ENCODE measurements around the gene ASAH2. TPM values are rescaled to one million over a fixed set of nuclear protein-coding genes. Genes with fewer than 3 reads are reported as not detected.
"Not testable (repeated sequence)": the region's sequence is repeated elsewhere in the genome, so short reads cannot be mapped to it uniquely, and the experiment has no call there.

Gene ASAH2
- total RNA-seq, 3 donors from 2014 or later (not counting 1 experiment from before 2014, with no cell fraction given), result 0.79 to 3.4 (median 2.9) TPM

DNA sequence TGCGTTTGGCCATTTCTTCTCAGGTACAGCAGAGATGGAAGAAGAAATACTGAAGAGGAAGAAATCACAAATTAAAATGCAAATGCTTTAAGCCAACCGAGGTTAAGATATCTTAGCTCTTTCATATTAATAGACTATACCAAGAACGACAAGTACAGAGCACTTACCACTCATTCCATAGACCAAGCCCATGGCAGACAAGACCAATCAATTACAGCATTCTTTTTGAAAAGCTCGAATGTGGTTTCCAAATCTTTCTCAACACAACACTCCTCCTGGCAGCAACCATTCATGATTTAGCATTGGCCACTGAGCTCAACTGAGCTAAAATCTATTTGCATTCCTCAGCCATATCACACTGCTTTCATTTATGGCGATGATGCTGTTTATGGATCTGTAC lies 2.7 kb downstream of the ASAH2 start:
- Histone ChIP-seq H3K9me3 (ENCODE audit: control insufficient read depth, insufficient read depth, low read length) (no peaks in the 10 kb centered on the region), H3K27me3 (ENCODE audit: control insufficient read depth, insufficient read depth, low read length) (peaks cover 3% of the 10 kb centered on the region), H3K27ac (ENCODE audit: low read length) (no peak overlapping the region), H3K36me3 (ENCODE audit: control insufficient read depth, insufficient read depth, low read length) (no peaks in the 10 kb centered on the region), H3K4me3 (ENCODE audit: low read length) (no peak overlapping the region), H3K4me1 (ENCODE audit: control insufficient read depth, insufficient read depth, low read length) (no peaks in the 10 kb centered on the region)
- Mint-ChIP-seq H3K4me1 (no peaks in the 10 kb centered on the region), H3K9me3 (no peaks in the 10 kb centered on the region), H3K36me3 (no peaks in the 10 kb centered on the region), H3K4me3 (no peak overlapping the region), H3K27ac (no peak overlapping the region), H3K27me3 (ENCODE audit: low read depth in 2 of 2) (peaks cover 15 to 36% of the 10 kb centered on the region in 2 donors)
- intact Hi-C loops (cut with micrococcal nuclease), result no loop called here
- 93% methylated on average over 4 of the region's 5 CpGs for WGBS (ENCODE audit: insufficient coverage)
- DNase-seq, result no peak
- TF ChIP-seq, protein P1, sequence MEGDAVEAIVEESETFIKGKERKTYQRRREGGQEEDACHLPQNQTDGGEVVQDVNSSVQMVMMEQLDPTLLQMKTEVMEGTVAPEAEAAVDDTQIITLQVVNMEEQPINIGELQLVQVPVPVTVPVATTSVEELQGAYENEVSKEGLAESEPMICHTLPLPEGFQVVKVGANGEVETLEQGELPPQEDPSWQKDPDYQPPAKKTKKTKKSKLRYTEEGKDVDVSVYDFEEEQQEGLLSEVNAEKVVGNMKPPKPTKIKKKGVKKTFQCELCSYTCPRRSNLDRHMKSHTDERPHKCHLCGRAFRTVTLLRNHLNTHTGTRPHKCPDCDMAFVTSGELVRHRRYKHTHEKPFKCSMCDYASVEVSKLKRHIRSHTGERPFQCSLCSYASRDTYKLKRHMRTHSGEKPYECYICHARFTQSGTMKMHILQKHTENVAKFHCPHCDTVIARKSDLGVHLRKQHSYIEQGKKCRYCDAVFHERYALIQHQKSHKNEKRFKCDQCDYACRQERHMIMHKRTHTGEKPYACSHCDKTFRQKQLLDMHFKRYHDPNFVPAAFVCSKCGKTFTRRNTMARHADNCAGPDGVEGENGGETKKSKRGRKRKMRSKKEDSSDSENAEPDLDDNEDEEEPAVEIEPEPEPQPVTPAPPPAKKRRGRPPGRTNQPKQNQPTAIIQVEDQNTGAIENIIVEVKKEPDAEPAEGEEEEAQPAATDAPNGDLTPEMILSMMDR (IDR thresholded peaks at IDR 0.05), result no peak
- no peak for ATAC-seq

DNA sequence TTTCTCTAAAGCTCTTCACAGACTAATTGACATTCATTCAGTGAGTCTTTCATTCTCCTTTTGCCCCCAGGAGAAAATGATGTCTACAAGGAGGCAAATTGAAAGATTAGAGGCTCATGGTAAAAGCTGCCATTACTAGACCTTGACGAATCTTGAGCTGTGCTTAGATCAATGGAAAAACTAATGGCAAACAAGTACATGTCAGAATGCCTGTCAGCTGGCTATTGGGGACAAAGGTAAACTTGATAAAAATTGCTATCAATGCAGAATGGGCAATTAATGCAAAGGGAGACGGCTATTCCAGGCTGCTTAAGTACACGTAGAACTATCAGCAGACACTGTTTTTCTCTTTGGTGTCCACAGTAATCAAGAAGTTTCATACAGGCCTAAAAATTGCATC lies 3.3 kb downstream of the ASAH2 start:
- Mint-ChIP-seq H3K4me1 (no peaks in the 10 kb centered on the region), H3K27me3 (ENCODE audit: low read depth in 2 of 2) (peaks cover 9 to 36% of the 10 kb centered on the region in 2 donors), H3K36me3 (no peaks in the 10 kb centered on the region), H3K9me3 (no peaks in the 10 kb centered on the region), H3K4me3 (no peak overlapping the region), H3K27ac (no peak overlapping the region)
- TF ChIP-seq, protein P1 (IDR thresholded peaks at IDR 0.05), result no peak
- intact Hi-C loops (cut with micrococcal nuclease), result no loop called here
- no peak for DNase-seq
- Histone ChIP-seq H3K9me3 (ENCODE audit: control insufficient read depth, insufficient read depth, low read length) (no peaks in the 10 kb centered on the region), H3K4me3 (ENCODE audit: low read length) (no peak overlapping the region), H3K36me3 (ENCODE audit: control insufficient read depth, insufficient read depth, low read length) (no peaks in the 10 kb centered on the region), H3K27me3 (ENCODE audit: control insufficient read depth, insufficient read depth, low read length) (peaks cover 3% of the 10 kb centered on the region), H3K4me1 (ENCODE audit: control insufficient read depth, insufficient read depth, low read length) (no peaks in the 10 kb centered on the region), H3K27ac (ENCODE audit: low read length) (no peak overlapping the region)
- no peak for ATAC-seq
- WGBS (ENCODE audit: insufficient coverage), result 69% methylated on average over 3 of the region's 3 CpGs

DNA sequence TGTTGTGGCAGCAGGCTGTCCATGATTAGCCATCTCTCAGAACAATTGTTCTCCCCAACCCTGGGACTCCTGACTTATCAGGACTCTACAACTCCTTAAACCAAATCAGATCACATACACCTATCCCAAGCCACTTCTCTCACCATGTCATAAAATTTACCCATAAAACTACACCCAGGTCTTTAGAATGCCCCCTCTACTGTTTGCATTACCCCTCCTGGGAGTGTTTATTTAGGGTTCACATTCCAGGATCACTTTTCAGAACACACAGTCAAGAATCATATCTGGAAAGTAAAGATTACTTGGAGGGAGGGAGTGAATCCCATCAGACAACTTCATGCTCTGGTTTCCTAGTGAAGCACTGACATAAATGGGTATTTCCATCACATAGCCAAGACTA lies 7.1 kb downstream of the ASAH2 start:
- TF ChIP-seq, protein P1 (IDR thresholded peaks at IDR 0.05), result no peak
- no peak overlapping the region for H3K27ac Mint-ChIP-seq
- H3K4me1 Mint-ChIP-seq, result no peaks in the 10 kb centered on the region
- Histone ChIP-seq H3K9me3 (ENCODE audit: control insufficient read depth, insufficient read depth, low read length) (no peaks in the 10 kb centered on the region), H3K4me3 (ENCODE audit: low read length) (no peak overlapping the region), H3K36me3 (ENCODE audit: control insufficient read depth, insufficient read depth, low read length) (no peaks in the 10 kb centered on the region), H3K4me1 (ENCODE audit: control insufficient read depth, insufficient read depth, low read length) (no peaks in the 10 kb centered on the region), H3K27me3 (ENCODE audit: control insufficient read depth, insufficient read depth, low read length) (no peaks in the 10 kb centered on the region), H3K27ac (ENCODE audit: low read length) (no peak overlapping the region)
- no peaks in the 10 kb centered on the region for H3K36me3 Mint-ChIP-seq
- H3K27me3 Mint-ChIP-seq (ENCODE audit: low read depth in 2 of 2), result peaks cover 18 to 27% of the 10 kb centered on the region in 2 donors
- H3K9me3 Mint-ChIP-seq, result no peaks in the 10 kb centered on the region
- H3K4me3 Mint-ChIP-seq, result no peak overlapping the region
- DNase-seq (no peak), ATAC-seq (no peak)
- intact Hi-C loops (cut with micrococcal nuclease), result no loop called here

DNA sequence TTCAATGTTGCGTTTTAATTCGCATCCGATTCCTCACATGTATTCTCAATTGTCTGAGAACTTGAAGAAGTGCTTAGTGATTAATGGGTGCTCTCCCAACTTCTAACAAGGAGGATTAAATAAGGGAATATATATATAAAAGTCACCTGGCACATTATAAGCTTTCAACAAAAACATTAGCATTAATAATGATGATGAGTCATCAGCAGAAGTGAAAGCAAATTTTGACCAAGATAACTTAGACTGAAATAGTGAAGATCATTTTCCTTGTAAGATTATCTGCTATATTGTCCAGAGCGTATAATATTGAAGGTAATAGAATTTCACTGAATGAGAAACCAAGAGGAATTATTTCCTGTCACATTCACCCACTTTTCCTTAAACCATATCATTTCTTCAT lies 8.5 kb downstream of the ASAH2 start:
- TF ChIP-seq, protein P1 (IDR thresholded peaks at IDR 0.05), result no peak
- intact Hi-C loops (cut with micrococcal nuclease), result no loop called here
- Mint-ChIP-seq H3K36me3 (no peaks in the 10 kb centered on the region), H3K27me3 (ENCODE audit: low read depth in 2 of 2) (peaks cover 18 to 30% of the 10 kb centered on the region in 2 donors), H3K4me3 (no peak overlapping the region), H3K4me1 (no peaks in the 10 kb centered on the region), H3K27ac (no peak overlapping the region), H3K9me3 (no peaks in the 10 kb centered on the region)
- H3K27me3 ChIP-seq (ENCODE audit: control insufficient read depth, insufficient read depth, low read length), result no peaks in the 10 kb centered on the region
- H3K27ac ChIP-seq (ENCODE audit: low read length), result no peak overlapping the region
- H3K9me3 ChIP-seq (ENCODE audit: control insufficient read depth, insufficient read depth, low read length), result no peaks in the 10 kb centered on the region
- WGBS (ENCODE audit: insufficient coverage), result no CpG with 5 or more reads among the region's 4 CpGs
- ATAC-seq, result no peak
- DNase-seq, result no peak
- H3K36me3 ChIP-seq (ENCODE audit: control insufficient read depth, insufficient read depth, low read length), result no peaks in the 10 kb centered on the region
- no peaks in the 10 kb centered on the region for H3K4me1 ChIP-seq (ENCODE audit: control insufficient read depth, insufficient read depth, low read length)
- H3K4me3 ChIP-seq (ENCODE audit: low read length), result no peak overlapping the region

DNA sequence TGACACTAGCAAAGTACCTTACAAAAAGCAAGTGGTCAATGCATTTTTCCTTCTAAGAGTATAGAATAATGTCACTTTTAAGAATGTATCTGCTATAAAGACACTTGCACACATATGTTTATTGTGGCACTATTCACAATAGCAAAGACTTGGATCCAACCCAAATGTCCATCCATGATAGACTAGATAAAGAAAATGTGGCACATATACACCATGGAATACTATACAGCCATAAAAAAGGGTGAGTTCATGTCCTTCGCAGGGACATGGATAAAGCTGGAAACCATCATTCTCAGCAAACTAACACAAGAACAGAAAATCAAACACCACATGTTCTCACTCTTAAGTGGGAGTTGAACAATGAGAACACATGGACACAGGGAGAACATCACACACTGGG lies 9.8 kb downstream of the ASAH2 start:
- H3K27ac Mint-ChIP-seq; H3K4me3 ChIP-seq (ENCODE audit: low read length); ATAC-seq; H3K4me1 Mint-ChIP-seq; H3K9me3 ChIP-seq (ENCODE audit: control insufficient read depth, insufficient read depth, low read length); DNase-seq; H3K36me3 ChIP-seq (ENCODE audit: control insufficient read depth, insufficient read depth, low read length); H3K27me3 ChIP-seq (ENCODE audit: control insufficient read depth, insufficient read depth, low read length); H3K27ac ChIP-seq (ENCODE audit: low read length); intact Hi-C loops (cut with micrococcal nuclease); H3K9me3 Mint-ChIP-seq; H3K4me3 Mint-ChIP-seq; H3K4me1 ChIP-seq (ENCODE audit: control insufficient read depth, insufficient read depth, low read length); H3K36me3 Mint-ChIP-seq: not testable (repeated sequence)
- H3K27me3 Mint-ChIP-seq (ENCODE audit: low read depth in 2 of 2), result peaks cover 18 to 27% of the 10 kb centered on the region in 2 donors
- no CpG with 5 or more reads among the region's 1 CpG for WGBS (ENCODE audit: insufficient coverage)

Measured in natural killer cell (primary cell).